ENCODE data around the gene CNBD2.

DNA sequence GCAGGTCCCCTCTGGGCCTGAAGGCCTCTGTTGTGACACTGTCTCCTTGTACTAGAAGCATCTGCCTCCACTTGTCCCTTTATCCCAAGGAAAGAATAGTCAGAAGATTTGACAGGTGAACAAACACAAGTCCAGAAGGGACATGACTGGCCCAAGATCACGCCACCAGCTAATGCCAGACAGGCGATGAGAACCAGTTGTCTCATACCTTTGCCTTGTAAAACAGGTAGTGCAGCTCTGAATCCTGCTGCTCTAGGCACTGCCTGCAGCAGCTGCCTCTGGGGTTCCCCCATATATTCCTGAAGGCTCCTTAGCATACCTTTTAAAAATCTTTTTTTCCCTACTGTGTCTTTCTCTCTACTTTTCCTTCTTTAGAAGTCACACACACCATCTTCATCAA is 39.1 kb upstream of the CNBD2 start:
- TF ChIP-seq POLR2A (IDR thresholded peaks at IDR 0.05; ENCODE audit: low read depth, low read length) (no peak), POLR2AphosphoS5 (IDR thresholded peaks at IDR 0.05; ENCODE audit: low read depth, low read length) (no peak), TAF1 (IDR thresholded peaks at IDR 0.05; ENCODE audit: borderline replicate concordance, low read depth, low read length) (no peak)

Measured in GM12892 (cell line).